CD4-positive, CD25-positive, alpha-beta regulatory T cell (primary cell): ENCODE data around the gene WNK1. TPM values are rescaled to one million over a fixed set of nuclear protein-coding genes. Genes with fewer than 3 reads are reported as not detected.
A peak's percentile ranks its signal among the peaks of the same experiment; 100 is the strongest.

Experiments used
- ATAC-seq, 2 donors: fragments of 150-1000 bp; cut with Tn5 transposase; one replicate each; pipeline ENCODE4 v1.10.0; 2021; ENCODE audit warnings: low read depth in 2 of 2, moderate number of reproducible peaks in 2 of 2, moderate library complexity in 1 of 2
- DNase-seq, 3 donors: peaks; one replicate each; pipeline versions ENCODE4 v3.0.0 to v3.0.0-alpha.2; 2012 to 2022; ENCODE audit warnings: mixed read lengths in 1 of 3
- H3K27ac ChIP-seq: one replicate; pipeline ENCODE4 v1.7.0; 2013; ENCODE audit warnings: mild to moderate bottlenecking, low read length; ENCODE audit not compliant: insufficient read depth, poor library complexity, severe bottlenecking
- H3K27me3 ChIP-seq: one replicate; pipeline ENCODE4 v1.7.0; 2013; ENCODE audit warnings: low read length; ENCODE audit not compliant: control insufficient read depth, insufficient read depth
- H3K36me3 ChIP-seq: one replicate; pipeline ENCODE4 v1.7.0; 2013; ENCODE audit warnings: mild to moderate bottlenecking, low read length, moderate library complexity; ENCODE audit not compliant: control insufficient read depth, insufficient read depth
- H3K4me1 ChIP-seq: 2 replicates; pipeline ENCODE4 v1.7.0; 2013; ENCODE audit warnings: mild to moderate bottlenecking, low read length; ENCODE audit not compliant: insufficient read depth, control insufficient read depth, poor library complexity, severe bottlenecking
- H3K4me3 ChIP-seq: one replicate; pipeline ENCODE4 v1.7.0; 2013; ENCODE audit warnings: low read depth, mild to moderate bottlenecking, low read length, moderate library complexity
- H3K9me3 ChIP-seq, 2 experiments: 1 replicate in 1 of 2; 2 replicates in 1 of 2; pipeline ENCODE4 v1.7.0; 2013; ENCODE audit warnings: low read length in 2 of 2, mild to moderate bottlenecking in 1 of 2, moderate library complexity in 1 of 2; ENCODE audit not compliant: control insufficient read depth in 2 of 2
- H3K27ac Mint-ChIP-seq, 3 donors: one replicate each; pipeline ENCODE4 v1.8.0; 2020 to 2022; ENCODE audit warnings: mild to moderate bottlenecking in 3 of 3, mixed read lengths in 3 of 3, moderate library complexity in 2 of 3
- H3K27me3 Mint-ChIP-seq: one replicate; pipeline ENCODE4 v1.8.0; 2022; ENCODE audit warnings: mild to moderate bottlenecking, mixed read lengths
- H3K36me3 Mint-ChIP-seq: one replicate; pipeline ENCODE4 v1.8.0; 2020; ENCODE audit warnings: mixed read lengths
- H3K4me1 Mint-ChIP-seq, 4 donors: one replicate each; pipeline ENCODE4 v1.8.0; 2020 to 2022; ENCODE audit warnings: mixed read lengths in 4 of 4, mild to moderate bottlenecking in 1 of 4
- H3K4me3 Mint-ChIP-seq, 4 donors: one replicate each; pipeline ENCODE4 v1.8.0; 2020 to 2022; ENCODE audit warnings: mild to moderate bottlenecking in 4 of 4, mixed read lengths in 4 of 4, moderate library complexity in 3 of 4
- H3K9me3 Mint-ChIP-seq, 7 donors: one replicate each; pipeline ENCODE4 v1.8.0; 2020 to 2022; ENCODE audit warnings: mixed read lengths in 7 of 7, mild to moderate bottlenecking in 3 of 7, moderate library complexity in 2 of 7
- polyA plus RNA-seq, 4 donors: library from polyadenylated mRNA; unstranded; fragments of 300-500 nt; fragmentation: Illumina TruSeq; gene quantifications; one replicate each; pipeline ENCODE4 v1.2.3, GENCODE V29; 2021
- total RNA-seq: library from RNA; stranded (reverse); gene quantifications from one replicate; pipeline ENCODE4 v1.2.3, GENCODE V29; 2022

WNK1 gene
- total and polyA plus RNA-seq, 5 donors from 2014 or later, result 22.1 to 360 (median 32.8) TPM

- no peak for ATAC-seq
- Histone ChIP-seq H3K4me1 (peaks cover 24% of the 10 kb centered on the region), H3K9me3 (no peaks in the 10 kb centered on the region), H3K36me3 (no peaks in the 10 kb centered on the region), H3K4me3 (peak overlapping the region; percentile 53), H3K27ac (peak overlapping the region; percentile 71), H3K27me3 (no peaks in the 10 kb centered on the region)
- peaks cover 0 to 2% (median 0%) of the 10 kb centered on the region in 7 donors for H3K9me3 Mint-ChIP-seq
- no peaks in the 10 kb centered on the region for H3K27me3 Mint-ChIP-seq
- H3K4me3 Mint-ChIP-seq, result peak overlapping the region in 2 of 4 donors; percentile 22 to 57
- no peaks in the 10 kb centered on the region for H3K36me3 Mint-ChIP-seq
- H3K4me1 Mint-ChIP-seq, result peaks cover 25 to 60% (median 36%) of the 10 kb centered on the region in 4 donors
- H3K27ac Mint-ChIP-seq, result peak overlapping the region; percentile 74 to 87 (median 84)
- DNase-seq, result no peak
Measured at GRCh38 chr12:729221-729620, 23.2 kb upstream of the WNK1 start.

GRCh38 chr12:730550-730949, 21.8 kb upstream of the WNK1 start:
- H3K27me3 ChIP-seq, result no peaks in the 10 kb centered on the region
- H3K27ac Mint-ChIP-seq, result peak overlapping the region; percentile 51 to 88 (median 87)
- H3K9me3 ChIP-seq, result no peaks in the 10 kb centered on the region
- no peak overlapping the region for H3K4me3 Mint-ChIP-seq
- peaks cover 17 to 52% (median 30%) of the 10 kb centered on the region in 4 donors for H3K4me1 Mint-ChIP-seq
- no peak overlapping the region for H3K4me3 ChIP-seq
- no peaks in the 10 kb centered on the region for H3K36me3 Mint-ChIP-seq
- no peaks in the 10 kb centered on the region for H3K27me3 Mint-ChIP-seq
- no peaks in the 10 kb centered on the region for H3K36me3 ChIP-seq
- H3K4me1 ChIP-seq, result peaks cover 19% of the 10 kb centered on the region
- no peak overlapping the region for H3K27ac ChIP-seq
- no peak for DNase-seq
- no peak for ATAC-seq
- peaks cover 0 to 2% (median 0%) of the 10 kb centered on the region in 7 donors for H3K9me3 Mint-ChIP-seq

GRCh38 chr12:737122-737739, 15.1 kb upstream of the WNK1 start:
- ATAC-seq (no peak), DNase-seq (no peak)
- Histone ChIP-seq H3K9me3 (no peaks in the 10 kb centered on the region), H3K36me3 (no peaks in the 10 kb centered on the region), H3K4me1 (no peaks in the 10 kb centered on the region), H3K27me3 (no peaks in the 10 kb centered on the region), H3K4me3 (no peak overlapping the region), H3K27ac (no peak overlapping the region)
- Mint-ChIP-seq H3K4me3 (no peak overlapping the region), H3K36me3 (no peaks in the 10 kb centered on the region), H3K27me3 (no peaks in the 10 kb centered on the region), H3K9me3 (no peaks in the 10 kb centered on the region), H3K4me1 (peaks cover 2 to 5% (median 4%) of the 10 kb centered on the region in 4 donors), H3K27ac (no peak overlapping the region)

GRCh38 chr12:738712-739111, 13.7 kb upstream of the WNK1 start:
- peaks cover 8% of the 10 kb centered on the region for H3K4me1 ChIP-seq
- DNase-seq, result no peak
- H3K9me3 ChIP-seq, result no peaks in the 10 kb centered on the region
- H3K4me3 ChIP-seq, result no peak overlapping the region
- ATAC-seq, result no peak
- no peak overlapping the region for H3K27ac ChIP-seq
- H3K36me3 Mint-ChIP-seq, result no peaks in the 10 kb centered on the region
- H3K27ac Mint-ChIP-seq, result no peak overlapping the region
- H3K36me3 ChIP-seq, result no peaks in the 10 kb centered on the region
- no peak overlapping the region for H3K4me3 Mint-ChIP-seq
- H3K27me3 ChIP-seq, result no peaks in the 10 kb centered on the region
- no peaks in the 10 kb centered on the region for H3K27me3 Mint-ChIP-seq
- peaks cover 8 to 12% (median 11%) of the 10 kb centered on the region in 4 donors for H3K4me1 Mint-ChIP-seq
- H3K9me3 Mint-ChIP-seq, result no peaks in the 10 kb centered on the region

- Mint-ChIP-seq H3K27ac (no peak overlapping the region), H3K36me3 (no peaks in the 10 kb centered on the region), H3K9me3 (no peaks in the 10 kb centered on the region), H3K27me3 (no peaks in the 10 kb centered on the region), H3K4me3 (no peak overlapping the region), H3K4me1 (peaks cover 13 to 18% (median 17%) of the 10 kb centered on the region in 4 donors)
- DNase-seq (no peak), ATAC-seq (no peak)
- Histone ChIP-seq H3K27ac (no peak overlapping the region), H3K4me3 (no peak overlapping the region), H3K4me1 (peaks cover 13% of the 10 kb centered on the region), H3K27me3 (no peaks in the 10 kb centered on the region), H3K36me3 (no peaks in the 10 kb centered on the region), H3K9me3 (no peaks in the 10 kb centered on the region)
Measured at GRCh38 chr12:739349-739748, 13.0 kb upstream of the WNK1 start.

- Histone ChIP-seq H3K4me1 (peaks cover 14% of the 10 kb centered on the region), H3K4me3 (no peak overlapping the region), H3K9me3 (no peaks in the 10 kb centered on the region), H3K36me3 (no peaks in the 10 kb centered on the region), H3K27ac (no peak overlapping the region), H3K27me3 (no peaks in the 10 kb centered on the region)
- ATAC-seq (no peak), DNase-seq (no peak)
- H3K27ac Mint-ChIP-seq, result no peak overlapping the region
- no peaks in the 10 kb centered on the region for H3K36me3 Mint-ChIP-seq
- H3K27me3 Mint-ChIP-seq, result no peaks in the 10 kb centered on the region
- H3K4me1 Mint-ChIP-seq, result peaks cover 16 to 24% (median 19%) of the 10 kb centered on the region in 4 donors
- H3K4me3 Mint-ChIP-seq, result no peak overlapping the region
- no peaks in the 10 kb centered on the region for H3K9me3 Mint-ChIP-seq
Measured at GRCh38 chr12:740921-741320, 11.5 kb upstream of the WNK1 start.

GRCh38 chr12:749751-750270, 2.6 kb upstream of the WNK1 start:
- Mint-ChIP-seq H3K36me3 (no peaks in the 10 kb centered on the region), H3K4me3 (peak overlapping the region in 3 of 4 donors; percentile 41 to 82 (median 77)), H3K27ac (peak overlapping the region in 2 of 3 donors; percentile 83 to 88), H3K4me1 (peaks cover 5 to 14% (median 10%) of the 10 kb centered on the region in 4 donors), H3K27me3 (no peaks in the 10 kb centered on the region), H3K9me3 (no peaks in the 10 kb centered on the region)
- Histone ChIP-seq H3K27ac (peak overlapping the region; percentile 95), H3K4me3 (peak overlapping the region; percentile 89), H3K9me3 (no peaks in the 10 kb centered on the region), H3K4me1 (peaks cover 25% of the 10 kb centered on the region), H3K27me3 (no peaks in the 10 kb centered on the region), H3K36me3 (no peaks in the 10 kb centered on the region)
- ATAC-seq, result no peak
- DNase-seq, result no peak
